T-helper 2 cell treated with Interferon-gamma antibody and Interleukin-4, amounts not matched to agents 5 μg/mL and 100 μg/mL, for 36 hours (primary cell): ENCODE results near the gene ASB8.
"Not testable (repeated sequence)": the region's sequence is repeated elsewhere in the genome, so short reads cannot be mapped to it uniquely, and the experiment has no call there.

ENCODE experiments used
- DNase-seq: peaks from one replicate; pipeline ENCODE4 v3.0.0; 2021; ENCODE audit warnings: low spot score
- H3K27ac Mint-ChIP-seq: one replicate; pipeline ENCODE4 v1.8.0; 2021; ENCODE audit warnings: mild to moderate bottlenecking, mixed read lengths
- H3K27me3 Mint-ChIP-seq: one replicate; pipeline ENCODE4 v1.8.0; 2021; ENCODE audit warnings: low read depth, mixed read lengths
- H3K36me3 Mint-ChIP-seq: one replicate; pipeline ENCODE4 v1.8.0; 2021; ENCODE audit warnings: low read depth, mixed read lengths
- H3K4me1 Mint-ChIP-seq: one replicate; pipeline ENCODE4 v1.8.0; 2021; ENCODE audit warnings: low read depth, mixed read lengths
- H3K4me3 Mint-ChIP-seq: one replicate; pipeline ENCODE4 v1.8.0; 2022; ENCODE audit warnings: mild to moderate bottlenecking, moderate library complexity, mixed read lengths
- H3K9me3 Mint-ChIP-seq: one replicate; pipeline ENCODE4 v1.8.0; 2021; ENCODE audit warnings: mixed read lengths

Gene ASB8

GRCh38 chr12:48142818-48143674 lies 14.3 kb downstream of the ASB8 start:
- Mint-ChIP-seq H3K4me1 (no peaks in the 10 kb centered on the region), H3K27me3 (no peaks in the 10 kb centered on the region), H3K36me3 (peaks cover 23% of the 10 kb centered on the region), H3K4me3 (no peak overlapping the region), H3K9me3 (no peaks in the 10 kb centered on the region), H3K27ac (no peak overlapping the region)
- DNase-seq: no peak

- peaks cover 2% of the 10 kb centered on the region for H3K36me3 Mint-ChIP-seq
- no peaks in the 10 kb centered on the region for H3K27me3 Mint-ChIP-seq
These were observed 22.3 kb downstream of the ASB8 start for GRCh38 chr12:48135027-48135426.

DNA sequence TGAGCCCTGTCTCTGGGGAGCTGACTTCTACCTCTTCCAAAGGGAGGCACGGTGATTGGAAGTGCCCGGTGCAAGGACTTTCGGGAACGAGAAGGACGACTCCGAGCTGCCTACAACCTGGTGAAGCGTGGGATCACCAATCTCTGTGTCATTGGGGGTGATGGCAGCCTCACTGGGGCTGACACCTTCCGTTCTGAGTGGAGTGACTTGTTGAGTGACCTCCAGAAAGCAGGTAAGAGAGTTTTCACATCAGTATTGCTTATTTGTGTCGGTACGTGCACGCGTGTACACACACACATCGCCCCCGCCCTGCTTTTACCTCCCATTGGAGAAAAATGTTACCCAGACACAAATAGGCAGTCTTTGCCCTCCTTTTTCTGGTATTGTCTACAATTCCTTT lies 24.5 kb downstream of the ASB8 start:
- Mint-ChIP-seq H3K4me3 (no peak overlapping the region), H3K9me3 (no peaks in the 10 kb centered on the region), H3K36me3 (peaks cover 2% of the 10 kb centered on the region), H3K27ac (no peak overlapping the region), H3K4me1 (no peaks in the 10 kb centered on the region), H3K27me3 (no peaks in the 10 kb centered on the region)
- no peak for DNase-seq

More at GRCh38 chr12:48135027-48135426, 22.3 kb downstream of the ASB8 start:
- Mint-ChIP-seq H3K27ac (no peak overlapping the region), H3K9me3 (no peaks in the 10 kb centered on the region), H3K4me1 (no peaks in the 10 kb centered on the region), H3K4me3 (no peak overlapping the region)
- no peak for DNase-seq

GRCh38 chr12:48131517-48131916 lies 25.8 kb downstream of the ASB8 start:
- Mint-ChIP-seq H3K27me3 (no peaks in the 10 kb centered on the region), H3K36me3 (peaks cover 2% of the 10 kb centered on the region), H3K9me3 (no peaks in the 10 kb centered on the region), H3K4me3 (no peak overlapping the region), H3K4me1 (no peaks in the 10 kb centered on the region), H3K27ac (no peak overlapping the region)
- DNase-seq: no peak

GRCh38 chr12:48129376-48129775 lies 27.9 kb downstream of the ASB8 start:
- Mint-ChIP-seq H3K4me3 (no peak overlapping the region), H3K4me1 (no peaks in the 10 kb centered on the region), H3K36me3 (peaks cover 4% of the 10 kb centered on the region), H3K27ac (no peak overlapping the region), H3K9me3 (no peaks in the 10 kb centered on the region), H3K27me3 (no peaks in the 10 kb centered on the region)
- no peak for DNase-seq

DNA sequence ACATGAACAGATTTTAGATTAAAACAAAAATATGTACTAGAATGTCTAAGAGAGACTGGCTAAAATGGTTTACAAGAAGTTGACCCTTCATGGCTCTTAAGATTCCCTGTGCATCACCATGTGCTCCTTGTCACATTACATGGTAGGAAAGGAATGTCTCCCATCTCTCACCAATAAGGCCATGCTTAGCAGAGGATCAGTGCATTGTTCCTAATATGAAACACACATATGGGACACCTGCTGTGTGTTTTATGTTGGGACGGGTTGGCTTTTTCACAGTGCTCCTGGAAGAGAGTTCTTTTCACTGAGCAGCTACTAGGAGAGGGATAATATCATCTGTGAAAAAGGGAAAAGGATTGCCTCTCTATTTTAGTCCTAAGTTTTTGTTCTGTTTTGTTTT lies 28.5 kb downstream of the ASB8 start:
- H3K36me3 Mint-ChIP-seq: peaks cover 4% of the 10 kb centered on the region
- no peaks in the 10 kb centered on the region for H3K4me1 Mint-ChIP-seq
- no peaks in the 10 kb centered on the region for H3K27me3 Mint-ChIP-seq
- no peak overlapping the region for H3K4me3 Mint-ChIP-seq
- H3K27ac Mint-ChIP-seq: no peak overlapping the region
- no peaks in the 10 kb centered on the region for H3K9me3 Mint-ChIP-seq
- no peak for DNase-seq

DNA sequence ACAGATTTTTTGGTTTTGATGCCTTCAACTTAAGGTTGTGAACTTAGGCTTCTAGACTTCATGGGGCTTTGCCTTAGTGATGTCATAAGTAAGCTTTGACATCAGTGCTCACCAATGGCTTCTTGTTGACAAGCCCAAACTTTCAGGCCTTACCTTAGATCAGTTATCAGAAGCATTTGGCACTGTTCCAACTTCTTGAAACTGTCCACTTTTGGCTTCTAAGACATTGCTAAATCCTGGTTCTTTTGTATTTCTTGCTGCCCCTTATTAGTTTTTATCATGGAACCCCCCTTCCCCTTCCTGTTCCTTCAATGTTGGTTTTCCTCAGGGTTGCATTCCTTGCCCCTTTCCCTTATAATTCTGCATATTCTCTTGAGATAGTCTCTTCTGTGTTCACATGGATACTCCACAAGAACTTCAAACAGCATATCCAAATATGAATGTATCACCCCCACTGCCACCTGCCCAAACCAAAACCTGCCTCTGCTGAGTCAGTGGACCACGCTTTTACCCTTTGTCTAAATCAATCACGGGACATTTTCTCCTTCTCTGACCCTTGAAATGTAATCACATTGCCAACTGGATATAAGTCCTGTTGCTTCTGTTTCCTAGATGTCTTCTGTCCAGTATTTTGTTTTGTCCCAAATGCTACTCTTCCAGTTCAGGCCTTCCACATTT lies 30.2 kb downstream of the ASB8 start:
- H3K4me3 Mint-ChIP-seq: no peak overlapping the region
- no peaks in the 10 kb centered on the region for H3K9me3 Mint-ChIP-seq
- no peak for DNase-seq
- H3K4me1 Mint-ChIP-seq: no peaks in the 10 kb centered on the region
- no peak overlapping the region for H3K27ac Mint-ChIP-seq
- peaks cover 3% of the 10 kb centered on the region for H3K36me3 Mint-ChIP-seq
- H3K27me3 Mint-ChIP-seq: no peaks in the 10 kb centered on the region

- H3K27me3 Mint-ChIP-seq: no peaks in the 10 kb centered on the region
- H3K4me1 Mint-ChIP-seq: peaks cover 1% of the 10 kb centered on the region
- H3K27ac Mint-ChIP-seq: no peak overlapping the region
- no peaks in the 10 kb centered on the region for H3K9me3 Mint-ChIP-seq
- DNase-seq: no peak
- H3K36me3 Mint-ChIP-seq: peaks cover 3% of the 10 kb centered on the region
- H3K4me3 Mint-ChIP-seq: no peak overlapping the region
These were observed 31.3 kb downstream of the ASB8 start for GRCh38 chr12:48125985-48126384.

GRCh38 chr12:48125542-48125941 lies 31.8 kb downstream of the ASB8 start:
- H3K27ac Mint-ChIP-seq, DNase-seq, H3K9me3 Mint-ChIP-seq, H3K27me3 Mint-ChIP-seq, H3K4me3 Mint-ChIP-seq, H3K4me1 Mint-ChIP-seq, H3K36me3 Mint-ChIP-seq: not testable (repeated sequence)

DNA sequence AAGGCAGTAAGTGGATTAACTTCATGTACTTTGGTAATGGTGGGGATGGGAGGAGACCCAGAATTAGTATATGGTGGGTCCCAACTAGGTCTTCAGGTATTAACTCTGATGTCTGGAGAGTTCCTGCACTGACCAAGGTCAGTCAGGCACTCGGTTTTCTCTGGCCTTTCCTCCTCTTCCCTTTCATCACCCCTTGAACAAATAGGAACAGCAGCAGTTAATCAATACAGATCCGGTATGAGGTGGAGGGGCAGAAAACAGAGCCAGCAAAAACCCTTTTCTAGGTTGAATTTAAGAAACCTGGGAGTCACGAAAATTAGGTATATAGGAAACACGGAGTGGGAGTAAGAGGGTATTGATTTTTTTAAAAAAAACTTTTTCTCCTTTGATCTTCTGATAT lies 34.1 kb downstream of the ASB8 start:
- Mint-ChIP-seq H3K4me1 (peaks cover 18% of the 10 kb centered on the region), H3K9me3 (no peaks in the 10 kb centered on the region), H3K27me3 (no peaks in the 10 kb centered on the region), H3K36me3 (peaks cover 3% of the 10 kb centered on the region), H3K27ac (no peak overlapping the region), H3K4me3 (no peak overlapping the region)
- no peak for DNase-seq

GRCh38 chr12:48122065-48122834 lies 35.1 kb downstream of the ASB8 start:
- Mint-ChIP-seq H3K27me3 (peaks cover 3% of the 10 kb centered on the region), H3K36me3 (peaks cover 3% of the 10 kb centered on the region), H3K27ac (no peak overlapping the region), H3K9me3 (no peaks in the 10 kb centered on the region), H3K4me1 (peaks cover 18% of the 10 kb centered on the region), H3K4me3 (no peak overlapping the region)
- DNase-seq: no peak

GRCh38 chr12:48121522-48121921 lies 35.8 kb downstream of the ASB8 start:
- Mint-ChIP-seq H3K27me3 (peaks cover 7% of the 10 kb centered on the region), H3K27ac (no peak overlapping the region), H3K9me3 (no peaks in the 10 kb centered on the region), H3K36me3 (peaks cover 3% of the 10 kb centered on the region), H3K4me3 (no peak overlapping the region), H3K4me1 (peaks cover 18% of the 10 kb centered on the region)
- DNase-seq: no peak

DNA sequence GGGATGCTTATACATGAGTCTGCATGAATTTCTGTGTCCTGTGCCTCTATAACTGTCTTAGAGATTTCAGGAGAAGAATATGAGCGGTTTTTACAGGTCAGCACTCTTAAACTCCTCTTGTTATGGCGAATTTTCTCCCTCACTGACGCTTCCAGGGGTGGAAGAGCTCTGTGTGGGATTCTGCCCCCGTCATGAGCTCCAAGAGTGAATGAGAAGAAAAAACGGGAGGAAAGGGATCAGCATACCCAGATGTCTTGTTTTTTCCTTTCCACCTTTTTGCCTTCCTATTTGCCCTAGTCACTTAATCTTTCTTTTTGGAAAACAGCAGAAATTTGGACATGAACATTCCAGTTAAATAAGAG lies 37.5 kb downstream of the ASB8 start:
- no peak for DNase-seq
- Mint-ChIP-seq H3K4me3 (peak overlapping the region; percentile 99), H3K27me3 (peaks cover 16% of the 10 kb centered on the region), H3K9me3 (no peaks in the 10 kb centered on the region), H3K27ac (no peak overlapping the region), H3K4me1 (peaks cover 18% of the 10 kb centered on the region), H3K36me3 (no peaks in the 10 kb centered on the region)
